Measurements from ENCODE around the gene ANKZF1.
A peak's percentile ranks its signal among the peaks of the same experiment; 100 is the strongest.

Gene ANKZF1

DNA sequence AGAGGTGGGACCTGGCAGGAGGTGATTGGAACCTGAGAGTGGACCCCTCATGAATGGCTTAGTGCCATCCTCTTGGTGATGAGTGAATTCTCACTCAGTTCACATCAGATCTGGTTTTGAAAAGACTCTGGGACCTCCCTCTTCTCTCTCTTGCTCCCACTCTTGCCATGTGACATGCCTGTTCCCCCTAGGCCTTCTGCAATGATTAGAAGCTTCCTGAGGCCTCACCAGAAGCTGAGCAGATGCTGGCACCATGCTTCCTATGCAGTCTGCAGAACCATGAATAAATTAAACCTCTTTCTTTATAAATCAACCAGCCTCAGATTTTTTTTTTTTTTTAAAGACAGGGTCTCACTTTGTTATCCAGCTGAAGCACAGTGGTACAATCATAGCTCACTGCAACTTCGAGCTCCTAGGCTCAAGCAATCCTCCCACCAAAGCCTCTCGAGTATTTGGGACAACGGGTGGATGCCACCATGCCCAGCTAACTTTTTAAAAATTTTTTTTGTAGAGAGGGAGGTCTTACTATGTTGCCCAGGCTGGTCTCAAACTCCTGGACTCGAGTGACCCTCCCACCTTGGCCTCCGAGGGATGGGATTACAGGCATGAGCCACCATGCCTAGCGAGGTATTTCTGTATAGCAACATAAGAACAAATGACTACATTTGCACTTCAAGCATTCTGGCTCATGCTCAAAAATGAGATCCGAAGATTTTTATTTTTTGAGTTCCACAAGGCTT is 25.0 kb upstream of the ANKZF1 start:
- TF ChIP-seq, protein P1, sequence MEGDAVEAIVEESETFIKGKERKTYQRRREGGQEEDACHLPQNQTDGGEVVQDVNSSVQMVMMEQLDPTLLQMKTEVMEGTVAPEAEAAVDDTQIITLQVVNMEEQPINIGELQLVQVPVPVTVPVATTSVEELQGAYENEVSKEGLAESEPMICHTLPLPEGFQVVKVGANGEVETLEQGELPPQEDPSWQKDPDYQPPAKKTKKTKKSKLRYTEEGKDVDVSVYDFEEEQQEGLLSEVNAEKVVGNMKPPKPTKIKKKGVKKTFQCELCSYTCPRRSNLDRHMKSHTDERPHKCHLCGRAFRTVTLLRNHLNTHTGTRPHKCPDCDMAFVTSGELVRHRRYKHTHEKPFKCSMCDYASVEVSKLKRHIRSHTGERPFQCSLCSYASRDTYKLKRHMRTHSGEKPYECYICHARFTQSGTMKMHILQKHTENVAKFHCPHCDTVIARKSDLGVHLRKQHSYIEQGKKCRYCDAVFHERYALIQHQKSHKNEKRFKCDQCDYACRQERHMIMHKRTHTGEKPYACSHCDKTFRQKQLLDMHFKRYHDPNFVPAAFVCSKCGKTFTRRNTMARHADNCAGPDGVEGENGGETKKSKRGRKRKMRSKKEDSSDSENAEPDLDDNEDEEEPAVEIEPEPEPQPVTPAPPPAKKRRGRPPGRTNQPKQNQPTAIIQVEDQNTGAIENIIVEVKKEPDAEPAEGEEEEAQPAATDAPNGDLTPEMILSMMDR (IDR thresholded peaks at IDR 0.05; ENCODE audit: extremely low read depth, insufficient read depth, missing control alignments): no peak
- in situ Hi-C loops (cut with MboI; ENCODE audit: low pct_unique_long_range_greater_than_20kb, low sequenced_read_pairs, unreplicated experiment): loop anchor here (5.0 kb wide), 1 partner anchor 32 kb away; the partner anchor contains the start of gene SLC23A3
- DNase-seq (ENCODE audit: low spot score): no peak

DNA sequence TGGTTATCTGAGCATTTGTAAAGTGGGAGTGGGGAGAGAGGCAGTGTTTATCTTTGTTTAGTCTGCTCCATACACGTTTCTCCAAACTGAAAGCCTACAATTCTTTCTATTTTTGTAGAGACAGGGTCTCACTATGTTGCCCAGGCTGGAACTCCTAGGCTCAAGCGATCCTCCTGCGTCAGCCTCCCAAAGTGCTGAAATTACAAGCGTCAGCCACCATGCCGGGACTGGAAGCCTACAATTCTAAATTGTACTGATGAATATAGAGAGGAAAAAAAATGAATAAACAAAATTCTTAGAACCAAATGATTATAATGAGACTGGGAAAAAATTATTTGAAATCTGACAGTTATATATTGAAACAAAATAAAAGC is 24.5 kb upstream of the ANKZF1 start:
- TF ChIP-seq, protein P1 (IDR thresholded peaks at IDR 0.05; ENCODE audit: extremely low read depth, insufficient read depth, missing control alignments): no peak
- no peak for DNase-seq (ENCODE audit: low spot score)
- in situ Hi-C loops (cut with MboI; ENCODE audit: low pct_unique_long_range_greater_than_20kb, low sequenced_read_pairs, unreplicated experiment): loop anchor here (5.0 kb wide), 1 partner anchor 33 kb away; the partner anchor contains the start of gene SLC23A3

DNA sequence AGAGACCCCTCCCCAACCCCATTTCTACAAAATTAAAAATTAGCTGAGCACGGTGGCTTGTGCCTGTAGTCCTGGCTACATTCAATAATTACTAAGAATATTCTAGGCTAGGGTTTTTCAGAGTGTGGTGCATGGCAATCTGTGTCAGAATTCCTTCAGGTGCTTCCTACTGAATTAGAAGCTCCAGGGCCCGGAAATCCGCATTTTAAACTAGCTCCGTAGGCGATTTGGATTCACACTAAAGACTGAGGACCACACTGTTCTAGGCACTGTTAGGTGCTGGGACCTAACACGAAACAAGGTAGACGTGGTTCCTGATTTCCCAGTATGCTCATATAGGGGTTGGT is 23.7 kb upstream of the ANKZF1 start:
- DNase-seq (ENCODE audit: low spot score): no peak
- TF ChIP-seq, protein P1 (IDR thresholded peaks at IDR 0.05; ENCODE audit: extremely low read depth, insufficient read depth, missing control alignments): no peak
- in situ Hi-C loops (cut with MboI; ENCODE audit: low pct_unique_long_range_greater_than_20kb, low sequenced_read_pairs, unreplicated experiment): loop anchor here (5.0 kb wide), 1 partner anchor 34 kb away; the partner anchor contains the start of gene SLC23A3

DNA sequence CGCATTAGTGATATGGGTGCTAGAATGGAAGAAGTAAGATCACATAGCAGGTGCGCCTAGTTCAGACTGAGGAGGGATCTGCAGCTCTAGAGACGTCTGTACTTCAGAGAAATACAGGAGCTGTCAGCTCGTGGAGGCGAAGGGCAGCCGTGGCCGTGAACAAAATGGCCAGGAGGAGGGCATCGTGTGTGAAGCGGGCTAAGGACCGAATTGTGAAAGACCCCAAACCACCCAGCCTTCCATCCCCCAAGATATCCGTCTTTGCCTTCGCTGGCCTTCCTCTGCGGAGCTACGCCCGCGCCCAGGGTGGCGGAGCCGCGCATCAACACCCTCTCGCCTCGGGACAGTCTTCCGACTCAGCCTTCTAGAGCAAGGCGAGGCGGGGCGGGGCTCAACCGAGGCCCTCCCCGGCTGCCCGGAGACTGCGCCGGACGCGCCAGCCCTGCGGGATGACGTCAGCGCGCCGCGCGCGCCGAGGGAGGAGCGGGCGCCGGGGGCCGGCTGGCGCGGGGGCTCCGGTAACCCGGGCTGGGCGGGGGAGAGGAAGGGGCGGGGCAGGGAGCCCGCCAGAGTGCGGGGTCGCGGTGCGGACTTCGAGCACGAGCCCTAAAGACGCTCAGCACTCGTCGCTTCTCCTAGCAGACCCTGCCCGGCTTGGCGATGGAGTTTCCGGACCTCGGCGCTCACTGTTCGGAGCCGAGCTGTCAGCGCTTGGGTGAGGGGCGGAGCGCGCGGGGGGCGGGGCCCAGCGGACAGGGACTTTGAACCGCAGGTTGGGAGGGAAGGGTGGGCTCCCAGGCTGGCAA is 23.1 kb upstream of the ANKZF1 start, which contains the start of gene ZFAND2B:
TSS of gene ZFAND2B (plus strand) at position 455 of the 806 bp plus-strand sequence. CDS start at position 661, 206 bp downstream.
- TF ChIP-seq, protein P1 (IDR thresholded peaks at IDR 0.05; ENCODE audit: extremely low read depth, insufficient read depth, missing control alignments): no peak
- in situ Hi-C loops (cut with MboI; ENCODE audit: low pct_unique_long_range_greater_than_20kb, low sequenced_read_pairs, unreplicated experiment): loop anchor here (5.0 kb wide), 1 partner anchor 34 kb away; the partner anchor contains the start of gene SLC23A3
- peak; percentile 99 for DNase-seq (ENCODE audit: low spot score)

DNA sequence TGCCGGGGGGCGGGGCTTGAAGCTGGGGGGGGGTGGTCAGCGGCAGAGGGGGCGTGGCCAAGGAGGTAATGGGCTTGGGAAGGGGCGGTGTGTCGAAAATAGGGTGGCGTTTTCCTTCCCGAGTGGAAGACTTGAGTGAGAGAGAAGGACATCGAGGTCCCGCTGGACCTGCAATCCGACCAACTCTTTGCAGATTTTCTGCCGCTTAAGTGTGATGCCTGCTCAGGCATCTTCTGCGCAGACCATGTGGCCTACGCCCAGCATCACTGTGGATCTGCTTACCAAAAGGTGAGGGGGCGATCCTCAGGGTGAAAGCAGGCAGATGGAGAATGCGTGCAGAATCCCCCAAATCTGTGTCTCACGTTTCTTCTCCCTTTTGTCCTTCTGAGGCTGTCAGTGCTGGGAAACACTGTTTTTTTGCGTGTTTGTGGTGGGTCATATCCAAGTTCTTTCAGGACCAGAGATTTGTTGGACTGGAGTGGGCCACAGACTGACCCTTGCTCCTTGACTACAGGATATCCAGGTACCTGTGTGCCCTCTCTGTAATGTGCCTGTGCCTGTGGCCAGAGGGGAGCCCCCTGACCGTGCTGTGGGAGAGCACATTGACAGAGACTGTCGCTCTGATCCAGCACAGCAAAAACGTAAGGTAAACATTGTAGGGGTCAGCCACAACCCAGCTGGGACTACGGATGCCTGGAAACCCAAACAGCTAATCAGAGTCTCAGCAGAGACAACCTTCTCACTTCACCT is 22.3 kb upstream of the ANKZF1 start:
- TF ChIP-seq, protein P1 (IDR thresholded peaks at IDR 0.05; ENCODE audit: extremely low read depth, insufficient read depth, missing control alignments): no peak
- no peak for DNase-seq (ENCODE audit: low spot score)
- in situ Hi-C loops (cut with MboI; ENCODE audit: low pct_unique_long_range_greater_than_20kb, low sequenced_read_pairs, unreplicated experiment): loop anchor here (5.0 kb wide), 1 partner anchor 35 kb away; the partner anchor contains the start of gene SLC23A3

All from GM13977 (cell line).